Endothelial cell of umbilical vein (primary cell): ENCODE data around the gene SGSM1.

ENCODE experiments used
- CTCF ChIP-seq, 2 donors: IDR thresholded peaks; 1 replicate in 1 of 2; 2 replicates in 1 of 2; pipeline ENCODE4 v1.5.1; 2011; ENCODE audit warnings: low read length in 2 of 2, mild to moderate bottlenecking in 2 of 2, moderate library complexity in 2 of 2, control low read depth in 1 of 2, inconsistent platforms in 1 of 2, low read depth in 1 of 2; ENCODE audit not compliant: insufficient read depth in 1 of 2; ENCODE audit errors: extremely low read depth in 1 of 2
- EZH2 ChIP-seq: IDR thresholded peaks from 2 replicates; pipeline ENCODE4 v1.6.1; 2012; ENCODE audit warnings: borderline replicate concordance, low read depth, mild to moderate bottlenecking, moderate library complexity, low read length, inconsistent platforms; ENCODE audit not compliant: severe bottlenecking
- FOS ChIP-seq: IDR thresholded peaks from 2 replicates; pipeline ENCODE4 v1.6.1; 2011; ENCODE audit warnings: mild to moderate bottlenecking, low read length, moderate library complexity, borderline replicate concordance; ENCODE audit not compliant: insufficient read depth
- GATA2 ChIP-seq: IDR thresholded peaks from 2 replicates; pipeline ENCODE4 v1.7.0; 2011; ENCODE audit warnings: low read depth, mild to moderate bottlenecking, moderate library complexity, mixed read lengths, low read length; ENCODE audit not compliant: insufficient read length, insufficient read depth
- MYC ChIP-seq: IDR thresholded peaks from one replicate; pipeline ENCODE4 v1.6.1; 2011; ENCODE audit warnings: mild to moderate bottlenecking, low read depth, low read length
- POLR2A ChIP-seq: IDR thresholded peaks from 2 replicates; pipeline ENCODE4 v1.6.1; 2012; ENCODE audit warnings: low read depth, mild to moderate bottlenecking, control low read depth, low read length
- POLR2AphosphoS5 ChIP-seq: IDR thresholded peaks from 2 replicates; pipeline ENCODE4 v1.6.1; 2012; ENCODE audit warnings: low read depth, mild to moderate bottlenecking, control low read depth, low read length, moderate library complexity; ENCODE audit not compliant: insufficient read depth

- no peak for TF ChIP-seq CTCF (IDR thresholded peaks at IDR 0.05; ENCODE audit: extremely low read depth in 1 of 2, insufficient read depth in 1 of 2, low read depth in 1 of 2, low read length in 2 of 2)
- TF ChIP-seq MYC, result no peak
- no peak for TF ChIP-seq GATA2
- no peak for TF ChIP-seq POLR2A
- TF ChIP-seq FOS, result no peak
- TF ChIP-seq EZH2, result no peak
- no peak for TF ChIP-seq POLR2AphosphoS5
Measured at GRCh38 chr22:24961217-24961844, 155.3 kb downstream of the SGSM1 start.
